Right lobe of liver (tissue), 6 donors: Measurements from ENCODE around the gene TMEM79. TPM values are rescaled to one million over a fixed set of nuclear protein-coding genes. Genes with fewer than 3 reads are reported as not detected.

Experiments used
- ATAC-seq, 4 donors: fragments of 200-7000 bp; cut with Tn5 transposase; one replicate each; pipeline ENCODE4 v1.9.1; 2020; ENCODE audit warnings: mild to moderate bottlenecking in 4 of 4, moderate library complexity in 4 of 4
- DNase-seq, 3 donors: peaks; one replicate each; pipeline ENCODE4 v3.0.0-alpha.2; 2020
- H3K27ac ChIP-seq, 3 donors: fragments of 200-600 bp; one replicate each; pipeline ENCODE4 v1.8.0; 2022
- H3K27me3 ChIP-seq, 2 donors: fragments of 200-600 bp; one replicate each; pipeline ENCODE4 v1.8.0; 2022
- H3K36me3 ChIP-seq, 4 donors: fragments of 200-600 bp; sonication (generic) in 1 of 4; one replicate each; pipeline versions ENCODE4 v1.5.1 to v1.8.0; 2017 to 2022; ENCODE audit warnings: control low read depth in 1 of 4
- H3K4me1 ChIP-seq, 4 donors: fragments of 200-600 bp; sonication (generic) in 1 of 4; one replicate each; pipeline versions ENCODE4 v1.5.1 to v1.8.0; 2017 to 2022; ENCODE audit warnings: control low read depth in 1 of 4
- H3K4me3 ChIP-seq, 3 donors: fragments of 200-600 bp; one replicate each; pipeline ENCODE4 v1.8.0; 2022
- H3K9me3 ChIP-seq, 4 donors: fragments of 200-600 bp; sonication (generic) in 1 of 4; one replicate each; pipeline versions ENCODE4 v1.5.1 to v1.8.0; 2017 to 2022; ENCODE audit warnings: control low read depth in 1 of 4
- POLR2A ChIP-seq: fragments of 450-650 bp; IDR thresholded peaks from one replicate; pipeline ENCODE4 v1.6.1; 2017; ENCODE audit warnings: antibody characterized with exemption, mild to moderate bottlenecking
- WGBS: methylation state at CpG from one replicate; pipeline ENCODE4 v1.1.6; 2018; ENCODE audit warnings: low coverage, low lambda C conversion rate; ENCODE audit not compliant: insufficient coverage; ENCODE audit errors: missing lambda C conversion rate; 5-methylcytosine and 5-hydroxymethylcytosine counted together
- intact Hi-C, 2 donors: fragments of 100-400 bp; cut with DNase I; formaldehyde crosslinking; loops; one replicate each; pipeline versions ENCODE4 v1.11.2 to v1.14.1; 2022
- total RNA-seq, 6 experiments: library from RNA; depleted of rRNA in 2 of 6; stranded (reverse); fragments of >200 nt in 2 of 6; fragmentation: NEBNext Ultra II Directional in 3 of 6; extraction: Animal tissue kit (Norgen Biotek cat#: 25700) in 3 of 6; gene quantifications; one replicate each; pipeline versions ENCODE4 v1.1.0 to v1.2.4, GENCODE V29; 2016 to 2023
- TF ChIP-seq, protein P1 (sequence below), 4 donors: fragments of 200-600 bp in 3 of 4; fragments of 450-650 bp in 1 of 4; IDR thresholded peaks; one replicate each; pipeline versions ENCODE4 v1.5.1 to v1.8.0; 2016 to 2022; ENCODE audit warnings: antibody characterized with exemption in 4 of 4, mild to moderate bottlenecking in 2 of 4
- donor health status: DM: no; HTN: yes; CAD: no.
- donor health status: DM: no; HTN: no; CAD: no.
- donor health status: DM: no; HTN: no; CAD: no.
- donor health status: DM: no; HTN: yes; CAD: no.
- donor health status: DM: no; HTN: yes; CAD: no.

Gene TMEM79
- total RNA-seq, 6 experiments from 2014 or later: 0.55 to 2.1 (median 1.5) TPM

DNA sequence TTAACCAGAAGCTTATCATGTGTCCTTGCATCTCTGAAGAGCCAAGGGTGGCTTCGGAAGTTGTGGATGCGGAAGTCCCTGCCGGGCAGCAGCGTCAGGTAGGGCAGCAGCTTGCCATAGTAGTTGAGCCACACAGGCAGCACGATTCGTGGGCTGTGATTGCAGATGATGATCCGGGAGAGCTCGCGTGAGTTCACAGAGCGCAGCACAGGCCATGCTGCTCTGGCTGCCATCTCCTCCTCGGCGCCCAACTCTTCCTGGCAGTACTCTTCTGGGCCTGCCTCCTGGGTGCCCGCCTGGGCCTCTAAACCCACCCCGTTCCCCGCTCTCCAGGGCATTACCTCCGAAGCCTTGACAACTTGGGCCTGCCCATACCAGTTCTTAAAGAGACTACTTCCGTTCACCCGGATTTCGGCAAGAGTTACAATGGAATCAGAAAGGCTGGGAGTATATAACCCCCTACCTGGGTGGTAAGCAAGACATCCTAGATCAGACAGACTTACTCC lies 14.8 kb downstream of the TMEM79 start, which contains the start of gene VHLL:
TSS of gene VHLL (minus strand) at position 456 of the 506 bp plus-strand sequence. CDS start at position 338, 118 bp downstream.
- Histone ChIP-seq H3K36me3 (peaks cover 0 to 5% (median 0%) of the 10 kb centered on the region in 4 donors), H3K4me3 (no peak within 1 kb of the TSS), H3K27ac (no peak within 1 kb of the TSS), H3K9me3 (no peaks in the 10 kb centered on the region), H3K4me1 (peaks cover 0 to 31% (median 6%) of the 10 kb centered on the region in 4 donors), H3K27me3 (no peaks in the 10 kb centered on the region)
- no peak for DNase-seq
- no peak for ATAC-seq
- WGBS: 91% methylated on average over 8 of the region's 19 CpGs
- intact Hi-C loops: no loop called here
- no peak for TF ChIP-seq POLR2A

DNA sequence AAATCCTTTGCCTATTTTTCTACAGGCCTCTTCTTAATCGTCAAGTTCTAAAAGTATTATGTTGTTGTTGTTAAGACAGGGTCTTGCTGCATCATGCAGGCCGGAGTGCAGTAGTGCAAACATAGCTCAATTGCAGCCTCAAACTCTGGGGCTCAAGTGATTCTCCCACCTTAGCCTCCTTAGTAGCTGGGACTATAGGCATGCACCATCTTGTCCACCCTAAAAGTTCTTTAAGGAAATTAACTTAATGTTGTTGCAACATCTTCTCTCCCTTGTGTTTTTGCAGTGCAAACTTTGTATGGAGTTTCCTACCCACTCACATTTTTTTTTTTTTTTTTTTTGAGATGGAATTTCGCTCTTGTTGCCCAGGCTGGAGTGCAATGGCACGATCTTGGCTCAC lies 19.1 kb downstream of the TMEM79 start:
- Histone ChIP-seq H3K36me3 (peaks cover 0 to 38% (median 5%) of the 10 kb centered on the region in 4 donors), H3K9me3 (no peaks in the 10 kb centered on the region), H3K27ac (no peak overlapping the region), H3K27me3 (no peaks in the 10 kb centered on the region), H3K4me1 (peaks cover 0 to 13% (median 4%) of the 10 kb centered on the region in 4 donors), H3K4me3 (no peak overlapping the region)
- DNase-seq: no peak
- TF ChIP-seq, protein P1, sequence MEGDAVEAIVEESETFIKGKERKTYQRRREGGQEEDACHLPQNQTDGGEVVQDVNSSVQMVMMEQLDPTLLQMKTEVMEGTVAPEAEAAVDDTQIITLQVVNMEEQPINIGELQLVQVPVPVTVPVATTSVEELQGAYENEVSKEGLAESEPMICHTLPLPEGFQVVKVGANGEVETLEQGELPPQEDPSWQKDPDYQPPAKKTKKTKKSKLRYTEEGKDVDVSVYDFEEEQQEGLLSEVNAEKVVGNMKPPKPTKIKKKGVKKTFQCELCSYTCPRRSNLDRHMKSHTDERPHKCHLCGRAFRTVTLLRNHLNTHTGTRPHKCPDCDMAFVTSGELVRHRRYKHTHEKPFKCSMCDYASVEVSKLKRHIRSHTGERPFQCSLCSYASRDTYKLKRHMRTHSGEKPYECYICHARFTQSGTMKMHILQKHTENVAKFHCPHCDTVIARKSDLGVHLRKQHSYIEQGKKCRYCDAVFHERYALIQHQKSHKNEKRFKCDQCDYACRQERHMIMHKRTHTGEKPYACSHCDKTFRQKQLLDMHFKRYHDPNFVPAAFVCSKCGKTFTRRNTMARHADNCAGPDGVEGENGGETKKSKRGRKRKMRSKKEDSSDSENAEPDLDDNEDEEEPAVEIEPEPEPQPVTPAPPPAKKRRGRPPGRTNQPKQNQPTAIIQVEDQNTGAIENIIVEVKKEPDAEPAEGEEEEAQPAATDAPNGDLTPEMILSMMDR (IDR thresholded peaks at IDR 0.05): no peak
- TF ChIP-seq POLR2A: no peak
- ATAC-seq: no peak
- intact Hi-C loops: no loop called here
- WGBS: 85% methylated on average over 4 of the region's 4 CpGs

DNA sequence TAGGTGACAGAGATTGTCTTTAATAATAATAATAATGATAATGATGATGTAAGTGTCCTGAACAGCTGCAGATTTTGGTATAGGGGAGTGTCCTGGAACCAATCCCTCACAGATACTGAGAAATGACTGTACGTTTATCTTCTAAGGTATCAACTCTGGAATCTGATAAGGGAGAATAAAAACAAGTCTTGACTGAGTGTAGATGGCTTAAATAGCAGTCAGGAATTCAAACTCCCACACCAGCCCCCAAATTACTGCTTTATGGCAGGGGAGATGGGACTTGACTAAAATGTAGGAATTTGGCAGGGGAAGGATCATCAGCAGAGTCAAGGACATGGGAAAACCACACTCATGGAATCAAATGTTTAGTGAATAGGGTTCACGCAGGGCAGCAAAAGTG lies 21.1 kb downstream of the TMEM79 start:
- peaks cover 0 to 57% (median 19%) of the 10 kb centered on the region in 4 donors for H3K36me3 ChIP-seq
- H3K27ac ChIP-seq: no peak overlapping the region
- no peaks in the 10 kb centered on the region for H3K27me3 ChIP-seq
- intact Hi-C loops: no loop called here
- no peak for TF ChIP-seq POLR2A
- TF ChIP-seq, protein P1 (IDR thresholded peaks at IDR 0.05): no peak
- H3K9me3 ChIP-seq: no peaks in the 10 kb centered on the region
- ATAC-seq (no peak), DNase-seq (no peak)
- no peak overlapping the region for H3K4me3 ChIP-seq
- WGBS: 79% methylated on average over 1 of the region's 2 CpGs
- peaks cover 0 to 13% (median 4%) of the 10 kb centered on the region in 4 donors for H3K4me1 ChIP-seq

- no peaks in the 10 kb centered on the region for H3K4me1 ChIP-seq
- peaks cover 0 to 86% (median 32%) of the 10 kb centered on the region in 4 donors for H3K36me3 ChIP-seq
- DNase-seq (no peak), ATAC-seq (no peak)
- no peak overlapping the region for H3K27ac ChIP-seq
- H3K9me3 ChIP-seq: no peaks in the 10 kb centered on the region
- TF ChIP-seq POLR2A: no peak
- TF ChIP-seq, protein P1 (IDR thresholded peaks at IDR 0.05): no peak
- H3K4me3 ChIP-seq: no peak overlapping the region
- intact Hi-C loops: no loop called here
- H3K27me3 ChIP-seq: no peaks in the 10 kb centered on the region
Measured at GRCh38 chr1:156308078-156308477, 24.0 kb downstream of the TMEM79 start.

GRCh38 chr1:156310962-156311361 lies 26.8 kb downstream of the TMEM79 start:
- H3K27me3 ChIP-seq: no peaks in the 10 kb centered on the region
- DNase-seq (no peak), ATAC-seq (no peak)
- no peak for TF ChIP-seq POLR2A
- TF ChIP-seq, protein P1 (IDR thresholded peaks at IDR 0.05): no peak
- intact Hi-C loops: no loop called here
- no peaks in the 10 kb centered on the region for H3K9me3 ChIP-seq
- peaks cover 0 to 98% (median 42%) of the 10 kb centered on the region in 4 donors for H3K36me3 ChIP-seq
- H3K4me3 ChIP-seq: no peak overlapping the region
- 83% methylated on average over 1 of the region's 6 CpGs for WGBS
- no peaks in the 10 kb centered on the region for H3K4me1 ChIP-seq
- H3K27ac ChIP-seq: no peak overlapping the region
